Stimulated activated CD4-positive, alpha-beta T cell treated with anti-CD3 and anti-CD28 coated beads, Interleukin-1b, Interleukin-23, amount 100 ng/mL, for 1 hour (primary cell): Measurements from ENCODE around the gene BRF1.
"Not testable (repeated sequence)": the region's sequence is repeated elsewhere in the genome, so short reads cannot be mapped to it uniquely, and the experiment has no call there.

Experiments
- DNase-seq, 2 donors: peaks; one replicate each; pipeline ENCODE4 v3.0.0-alpha.2; 2020; ENCODE audit warnings: low read depth in 2 of 2

BRF1 gene, protein sequence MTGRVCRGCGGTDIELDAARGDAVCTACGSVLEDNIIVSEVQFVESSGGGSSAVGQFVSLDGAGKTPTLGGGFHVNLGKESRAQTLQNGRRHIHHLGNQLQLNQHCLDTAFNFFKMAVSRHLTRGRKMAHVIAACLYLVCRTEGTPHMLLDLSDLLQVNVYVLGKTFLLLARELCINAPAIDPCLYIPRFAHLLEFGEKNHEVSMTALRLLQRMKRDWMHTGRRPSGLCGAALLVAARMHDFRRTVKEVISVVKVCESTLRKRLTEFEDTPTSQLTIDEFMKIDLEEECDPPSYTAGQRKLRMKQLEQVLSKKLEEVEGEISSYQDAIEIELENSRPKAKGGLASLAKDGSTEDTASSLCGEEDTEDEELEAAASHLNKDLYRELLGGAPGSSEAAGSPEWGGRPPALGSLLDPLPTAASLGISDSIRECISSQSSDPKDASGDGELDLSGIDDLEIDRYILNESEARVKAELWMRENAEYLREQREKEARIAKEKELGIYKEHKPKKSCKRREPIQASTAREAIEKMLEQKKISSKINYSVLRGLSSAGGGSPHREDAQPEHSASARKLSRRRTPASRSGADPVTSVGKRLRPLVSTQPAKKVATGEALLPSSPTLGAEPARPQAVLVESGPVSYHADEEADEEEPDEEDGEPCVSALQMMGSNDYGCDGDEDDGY

DNA sequence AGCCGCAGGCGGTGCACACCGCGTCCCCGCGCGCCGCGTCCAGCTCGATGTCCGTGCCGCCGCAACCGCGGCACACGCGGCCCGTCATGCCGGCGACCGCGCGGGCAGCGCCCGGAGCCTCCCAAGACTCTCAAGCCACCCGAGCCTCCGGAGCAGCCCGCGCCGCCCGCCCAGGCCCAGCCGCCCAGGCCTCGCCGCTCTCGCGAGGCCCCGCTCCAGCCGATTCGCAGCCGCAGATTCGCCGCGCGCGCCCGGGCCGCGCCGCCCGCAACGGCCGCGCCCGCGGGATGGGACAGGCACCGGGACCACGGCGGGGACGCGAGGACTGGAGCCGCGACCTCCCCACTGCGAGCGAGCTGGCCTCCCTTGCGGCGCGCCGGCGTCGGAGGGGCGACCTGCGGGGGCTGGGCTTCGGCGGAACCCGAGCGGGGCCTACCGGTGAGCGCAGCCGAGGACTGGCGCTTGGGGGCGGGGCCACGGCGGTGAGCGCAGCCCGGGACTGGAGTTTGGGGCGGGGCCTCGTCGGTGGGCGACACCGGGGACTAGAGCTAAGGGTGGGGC lies at the start of gene BRF1:
Gene BRF1 (minus strand): TSS at position 460 of the 561 bp plus-strand sequence. CDS start 372 bp downstream, at position 88.
- peak; percentile 93 to 97 for DNase-seq

GRCh38 chr14:105349992-105350391 lies 49.2 kb upstream of the BRF1 start:
- DNase-seq: no peak

DNA sequence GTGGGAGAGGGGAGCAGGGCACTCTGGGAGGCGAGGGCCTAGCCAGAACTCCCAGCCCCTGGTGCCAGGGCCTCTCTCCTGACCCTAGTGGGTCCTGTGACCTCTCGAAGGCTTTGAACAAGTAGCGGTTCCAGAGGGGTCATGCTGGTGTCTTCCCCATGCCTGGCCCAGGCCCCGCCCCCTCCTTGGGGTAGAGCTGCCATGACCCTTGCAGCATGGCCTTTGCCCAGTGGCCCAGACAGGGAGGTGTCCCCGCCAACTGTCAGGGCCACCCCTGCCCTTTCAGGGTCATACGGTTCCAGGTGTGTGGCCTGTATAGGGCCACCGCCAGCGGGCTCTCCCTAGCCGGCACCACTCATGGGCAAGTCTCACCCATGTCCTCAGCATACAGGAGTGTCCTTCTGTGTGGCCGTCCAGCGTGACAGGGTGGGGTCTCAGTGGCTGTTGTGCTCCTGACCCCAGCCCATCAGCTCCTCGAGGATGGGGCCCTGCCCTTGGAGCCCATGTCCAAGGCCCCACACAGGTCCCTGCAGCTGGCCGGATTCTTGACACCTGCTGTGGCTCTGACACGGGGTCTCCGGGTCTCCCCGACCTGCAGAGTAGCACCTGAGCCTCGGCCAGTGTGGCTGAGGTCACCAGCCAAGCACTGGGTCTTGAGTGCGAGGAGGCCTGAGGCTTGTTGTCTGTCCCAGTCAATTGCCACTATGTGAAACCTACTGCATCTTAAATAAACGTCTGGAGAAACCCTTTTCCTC lies 48.3 kb upstream of the BRF1 start:
- DNase-seq: no peak

DNA sequence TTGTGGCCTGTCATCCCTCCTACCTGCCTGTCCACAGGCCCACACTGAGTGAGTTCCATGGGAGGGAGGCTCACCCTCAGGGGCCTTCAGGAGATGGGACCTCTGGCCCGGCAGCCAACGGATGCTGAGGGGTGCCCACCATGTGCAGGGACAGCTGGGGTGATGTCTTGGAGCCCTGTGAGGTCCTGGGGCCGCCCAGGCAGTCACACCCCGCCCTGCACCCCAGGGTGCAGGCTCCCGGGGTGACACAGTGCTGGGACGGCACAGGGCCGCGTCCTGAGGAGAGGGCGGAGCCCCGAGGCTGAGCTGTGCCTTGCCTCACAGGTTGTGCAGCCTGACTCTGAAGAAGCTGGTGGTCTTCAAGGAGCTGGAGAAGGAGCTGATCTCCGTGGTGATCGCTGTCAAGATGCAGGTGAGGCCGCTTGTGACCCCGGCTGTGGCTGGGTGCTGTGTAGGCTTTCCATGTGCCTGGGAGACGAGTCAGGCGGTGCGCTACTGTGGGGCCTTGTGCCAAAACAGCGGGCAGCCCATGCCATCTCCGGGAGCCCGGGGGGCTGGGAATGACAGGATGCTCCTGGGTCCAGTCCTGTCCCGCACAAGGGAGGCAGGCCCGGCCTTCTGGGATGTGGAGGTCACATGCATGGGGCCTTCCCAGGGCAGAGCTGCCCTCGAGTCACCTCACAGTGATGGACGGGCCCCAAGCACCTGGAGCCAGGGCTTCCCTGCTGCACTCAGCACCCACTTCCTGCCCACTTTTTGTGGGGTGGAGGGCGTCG lies 47.6 kb upstream of the BRF1 start:
- DNase-seq: no peak

- no peak for DNase-seq
These were observed 46.8 kb upstream of the BRF1 start for GRCh38 chr14:105347587-105347968.

- no peak for DNase-seq
These were observed 46.2 kb upstream of the BRF1 start for GRCh38 chr14:105346876-105347586.

DNA sequence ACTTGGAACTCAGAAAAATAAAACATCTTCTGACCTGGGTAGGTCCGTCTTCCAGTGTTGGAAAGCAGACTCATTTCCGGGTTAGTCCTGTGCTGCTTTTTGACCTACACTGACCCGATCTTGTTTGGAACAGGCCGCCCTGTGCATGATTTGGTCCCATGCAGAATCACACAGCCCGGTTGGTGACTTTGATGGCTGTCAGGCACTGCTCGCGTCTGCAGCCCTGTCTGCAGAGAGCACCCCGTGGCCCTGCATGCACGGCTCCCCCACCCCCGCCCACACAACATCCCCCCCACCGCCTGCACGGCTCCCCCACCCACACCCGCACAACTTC lies 45.4 kb upstream of the BRF1 start:
- DNase-seq: no peak

DNA sequence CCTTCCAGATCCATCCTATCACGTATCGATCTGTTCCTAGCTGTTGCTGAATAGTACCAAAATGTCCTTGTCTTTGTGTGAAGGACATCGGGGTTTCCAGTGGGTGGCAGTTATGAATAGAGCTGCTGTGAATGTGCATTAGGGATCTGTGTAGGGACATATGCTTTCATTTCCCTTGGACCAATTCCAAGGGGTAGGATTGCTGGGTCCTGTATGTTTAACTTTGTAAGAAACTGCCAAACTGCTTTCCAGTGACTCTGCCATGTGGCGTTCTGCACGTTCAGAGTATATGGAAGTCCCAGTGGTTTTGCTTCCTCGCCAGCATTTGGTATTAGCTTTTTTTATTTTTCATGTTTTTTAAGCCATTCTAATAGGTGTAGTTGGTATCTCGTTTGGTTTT lies 42.4 kb upstream of the BRF1 start:
- no peak for DNase-seq

DNA sequence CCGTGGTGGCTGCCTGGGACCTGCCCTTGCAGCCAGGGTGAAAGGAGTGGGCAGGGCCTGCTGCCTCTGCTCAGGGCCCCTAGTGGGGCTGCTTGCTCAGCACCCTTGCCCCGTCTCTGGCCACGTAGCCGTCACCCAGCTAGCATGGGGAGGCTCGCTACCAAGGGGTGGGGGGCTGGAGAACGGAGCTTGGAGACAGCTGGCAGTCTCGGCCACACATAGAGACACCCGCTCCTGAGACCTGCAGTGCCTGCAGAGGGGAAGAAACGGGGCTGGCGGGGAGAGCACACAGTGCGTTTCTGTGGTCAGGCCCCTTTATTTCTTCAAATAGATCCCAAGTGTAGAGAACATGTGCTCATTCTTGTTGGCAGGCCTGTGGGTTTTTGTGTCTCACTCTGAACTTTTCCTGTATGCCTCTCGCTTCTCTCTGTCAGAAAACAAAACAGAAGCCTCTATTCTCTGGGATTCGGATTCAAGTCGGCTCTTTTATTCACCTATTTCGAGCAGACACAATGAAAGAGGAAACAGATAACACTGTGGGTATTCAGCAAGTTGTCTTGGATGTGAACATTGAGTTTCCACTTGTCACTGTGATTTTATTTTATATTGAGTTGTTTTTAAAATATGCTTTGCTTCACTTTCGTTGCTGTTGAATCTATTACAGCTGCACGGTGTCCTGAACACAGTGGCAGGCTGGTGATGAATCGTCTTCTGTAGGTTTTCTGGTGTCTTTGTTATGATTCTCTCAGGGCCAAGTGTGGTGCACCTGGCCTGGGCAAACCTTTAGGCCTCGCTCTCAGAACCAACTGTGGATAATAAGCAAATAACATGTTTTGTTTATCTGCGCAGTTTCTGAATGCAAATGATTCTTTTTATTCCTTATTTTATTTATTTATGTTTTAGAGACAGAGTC lies 40.3 kb upstream of the BRF1 start:
- DNase-seq: no peak

GRCh38 chr14:105337966-105338741 lies 37.4 kb upstream of the BRF1 start:
- no peak for DNase-seq

DNA sequence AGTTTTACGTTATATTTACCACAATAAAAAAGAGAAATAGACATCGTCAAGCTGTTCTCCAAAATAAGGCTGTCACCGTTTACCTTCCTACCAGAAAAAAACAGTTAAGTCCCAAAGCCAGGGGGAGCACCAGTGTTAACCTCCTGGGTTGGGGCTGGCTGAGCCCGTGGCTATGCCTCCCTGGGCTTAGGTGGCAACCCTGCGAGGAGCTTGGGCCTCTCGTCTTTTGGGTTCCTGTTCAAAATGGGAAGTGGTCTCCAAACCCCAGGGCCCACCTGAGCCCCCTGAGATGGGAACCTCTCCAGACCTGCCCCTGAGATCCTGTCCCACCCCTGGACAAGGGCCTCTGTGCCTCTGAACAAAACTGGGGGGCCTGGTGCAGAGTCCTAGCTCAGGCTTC lies 36.6 kb upstream of the BRF1 start:
- DNase-seq: no peak

- no peak for DNase-seq
These were observed 35.9 kb upstream of the BRF1 start for GRCh38 chr14:105336477-105337287.

- no peak for DNase-seq
These were observed 35.1 kb upstream of the BRF1 start for GRCh38 chr14:105335735-105336476.

DNA sequence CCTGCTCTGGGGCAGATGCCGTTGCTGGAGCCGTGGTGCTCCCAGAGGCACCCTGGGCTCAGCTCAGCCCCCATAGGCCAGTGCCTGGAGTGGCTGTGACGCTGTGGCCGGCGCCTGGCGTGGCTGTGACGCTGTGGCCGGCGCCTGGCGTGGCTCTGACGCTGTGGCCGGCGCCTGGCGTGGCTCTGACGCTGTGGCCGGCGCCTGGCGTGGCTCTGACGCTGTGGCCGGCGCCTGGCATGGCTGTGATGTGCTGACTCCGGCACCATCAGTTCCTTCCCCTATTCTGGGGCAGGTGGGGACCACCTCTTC lies 34.4 kb upstream of the BRF1 start:
- DNase-seq: not testable (repeated sequence)

DNA sequence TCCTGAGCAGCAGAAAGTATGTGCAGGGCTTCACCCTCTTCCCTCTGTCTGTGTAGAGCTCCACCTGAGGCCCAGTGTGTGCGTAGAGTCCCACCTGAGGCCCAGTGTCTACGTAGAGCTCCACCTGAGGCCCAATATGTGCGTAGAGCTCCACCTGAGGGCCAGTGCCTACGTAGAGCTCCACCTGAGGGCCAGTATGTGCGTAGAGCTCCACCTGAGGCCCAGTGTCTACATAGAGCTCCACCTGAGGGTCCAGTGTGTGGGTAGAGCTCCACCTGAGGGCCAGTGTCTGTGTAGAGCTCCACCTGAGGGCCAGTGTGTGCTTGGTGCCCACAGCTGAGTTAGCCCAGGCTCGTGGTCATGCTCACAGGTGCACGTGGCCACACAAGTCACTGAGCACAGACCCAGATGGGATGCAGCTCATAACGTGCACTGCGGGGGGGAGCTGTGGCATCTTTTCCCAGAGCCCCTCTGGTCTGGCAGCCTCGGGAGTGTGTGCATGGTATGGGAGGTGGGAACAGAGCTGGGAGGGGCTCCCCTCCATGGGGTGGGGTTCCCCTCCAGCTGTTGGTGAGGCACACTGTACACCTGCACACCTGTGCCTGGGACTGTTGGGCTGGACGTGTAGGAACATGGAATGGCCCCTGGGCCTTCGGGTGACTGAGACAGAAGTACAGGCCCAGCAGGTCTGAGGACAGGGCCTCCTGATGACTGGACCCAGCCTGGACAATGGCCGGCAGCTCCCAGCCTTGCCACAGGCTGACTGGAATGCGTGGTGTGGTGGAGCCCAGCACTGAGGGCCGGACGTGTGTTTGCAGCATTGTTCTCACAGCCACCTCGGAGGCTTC lies 33.8 kb upstream of the BRF1 start:
- DNase-seq: no peak

DNA sequence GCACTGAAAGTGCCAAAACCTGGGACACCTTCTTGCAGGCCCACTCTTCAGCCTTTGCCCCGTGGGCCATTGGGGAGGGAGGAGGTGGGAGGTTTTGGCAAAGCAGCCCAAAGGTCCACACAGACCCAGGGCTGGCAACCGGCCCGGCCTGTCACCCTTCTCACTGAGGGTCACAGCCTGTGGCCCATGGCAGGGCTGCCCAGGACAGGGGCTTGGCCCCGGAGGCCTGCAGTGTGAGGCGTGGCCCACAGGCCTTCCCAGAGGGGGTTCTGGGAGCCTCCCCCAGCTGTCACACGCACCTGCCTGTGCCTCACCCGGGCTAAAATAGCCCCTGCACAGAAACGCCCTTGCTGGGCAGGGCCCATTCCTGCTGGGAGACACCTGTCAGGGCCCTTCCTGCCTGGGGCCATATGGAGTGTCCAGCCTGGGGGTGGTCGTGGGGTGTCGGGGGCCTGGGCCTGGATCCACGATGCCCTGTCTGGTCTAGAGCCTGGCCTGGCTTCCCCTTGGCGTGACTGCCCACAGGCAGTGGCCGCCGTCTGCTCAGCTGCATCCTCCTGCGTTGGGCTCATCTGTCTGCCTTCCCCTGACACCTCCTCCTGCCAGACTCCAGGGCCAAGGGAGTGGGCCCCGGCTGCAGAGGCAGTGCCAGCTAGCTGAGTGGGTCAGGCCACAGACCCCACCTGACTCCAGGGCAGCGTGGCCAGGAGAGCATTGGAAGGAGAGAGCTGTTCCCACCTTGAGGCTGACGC lies 33.0 kb upstream of the BRF1 start:
- no peak for DNase-seq
